Measurements from ENCODE around the gene NCAPG. TPM values are rescaled to one million over a fixed set of nuclear protein-coding genes. Genes with fewer than 3 reads are reported as not detected.

The NCAPG gene
- total and polyA plus RNA-seq, 4 experiments from 2014 or later, result 0.20 to 0.83 (median 0.37) TPM; not detected in 1

DNA sequence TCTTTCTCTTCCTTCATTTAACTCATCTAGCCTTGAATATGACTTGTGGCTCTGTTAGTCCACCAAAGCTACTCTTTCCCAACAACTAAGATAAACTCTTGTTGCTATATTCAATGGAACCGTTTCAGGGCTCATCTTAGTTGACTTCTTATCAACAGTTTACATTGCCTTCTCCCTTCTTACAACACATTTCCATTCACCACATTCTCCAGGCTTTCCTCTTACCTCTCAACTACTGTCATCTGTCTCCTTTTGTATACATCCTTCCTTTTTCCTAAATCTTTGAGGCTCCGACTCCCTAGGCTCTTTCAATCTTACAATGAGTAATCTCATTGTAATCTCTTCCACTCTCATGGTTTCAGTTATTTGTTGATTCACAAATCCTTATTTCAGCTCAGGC, 58.5 kb downstream of the NCAPG start:
- intact Hi-C loops (cut with micrococcal nuclease), result no loop called here
- H3K9me3 Mint-ChIP-seq, result no peaks in the 10 kb centered on the region
- no peaks in the 10 kb centered on the region for H3K27me3 Mint-ChIP-seq
- no peaks in the 10 kb centered on the region for H3K27me3 ChIP-seq (ENCODE audit: insufficient read depth, low read length)
- H3K4me3 ChIP-seq (ENCODE audit: low read length in 2 of 2), result no peak overlapping the region
- H3K4me1 Mint-ChIP-seq, result no peaks in the 10 kb centered on the region
- H3K9me3 ChIP-seq (ENCODE audit: control insufficient read depth in 1 of 2, low read length in 2 of 2), result no peaks in the 10 kb centered on the region
- no peak for DNase-seq
- H3K4me1 ChIP-seq (ENCODE audit: insufficient read depth, low read length), result no peaks in the 10 kb centered on the region
- H3K36me3 ChIP-seq (ENCODE audit: insufficient read depth, low read length), result no peaks in the 10 kb centered on the region
- no peak overlapping the region for H3K27ac ChIP-seq (ENCODE audit: low read depth, low read length)
- no peak overlapping the region for H3K4me3 Mint-ChIP-seq
- H3K36me3 Mint-ChIP-seq, result peaks cover 0 to 1% of the 10 kb centered on the region in 2 donors
- CTCF ChIA-PET (ENCODE audit: partially characterized antibody), result no interaction called here
- H3K27ac Mint-ChIP-seq, result no peak overlapping the region
- POLR2A ChIA-PET (ENCODE audit: partially characterized antibody), result no interaction called here

- Histone ChIP-seq H3K4me1 (ENCODE audit: insufficient read depth, low read length) (no peaks in the 10 kb centered on the region), H3K36me3 (ENCODE audit: insufficient read depth, low read length) (no peaks in the 10 kb centered on the region), H3K27me3 (ENCODE audit: insufficient read depth, low read length) (no peaks in the 10 kb centered on the region), H3K27ac (ENCODE audit: low read depth, low read length) (no peak overlapping the region), H3K4me3 (ENCODE audit: low read length in 2 of 2) (no peak overlapping the region), H3K9me3 (ENCODE audit: control insufficient read depth in 1 of 2, low read length in 2 of 2) (no peaks in the 10 kb centered on the region)
- Mint-ChIP-seq H3K27ac (no peak overlapping the region), H3K4me3 (no peak overlapping the region), H3K36me3 (peaks cover 5 to 12% of the 10 kb centered on the region in 2 donors), H3K4me1 (no peaks in the 10 kb centered on the region), H3K27me3 (no peaks in the 10 kb centered on the region), H3K9me3 (peaks cover 0 to 6% (median under 1%) of the 10 kb centered on the region in 8 donors)
- CTCF ChIA-PET (ENCODE audit: partially characterized antibody), result no interaction called here
- DNase-seq, result no peak
- POLR2A ChIA-PET (ENCODE audit: partially characterized antibody), result no interaction called here
- intact Hi-C loops (cut with micrococcal nuclease), result no loop called here
These were observed 64.8 kb downstream of the NCAPG start for GRCh38 chr4:17875402-17876070.

DNA sequence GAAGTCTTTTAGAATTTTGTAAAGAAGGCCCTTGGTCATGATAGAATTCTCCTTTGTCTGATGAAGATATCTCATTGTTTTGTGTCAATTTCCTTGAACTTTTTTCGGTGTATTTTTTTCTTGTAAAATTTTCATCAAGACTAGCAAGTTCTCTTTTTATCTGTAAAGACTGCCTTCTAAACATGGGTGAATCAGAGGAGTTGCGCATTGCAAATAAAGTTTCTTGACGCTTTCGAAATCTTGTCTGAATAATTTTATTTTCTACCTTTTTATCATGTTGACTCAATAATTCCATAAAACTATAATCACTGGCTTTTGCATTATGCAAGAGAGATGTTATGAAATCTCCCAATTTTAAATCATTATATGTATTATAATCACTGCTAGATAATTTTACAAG, 66.2 kb downstream of the NCAPG start:
- Mint-ChIP-seq H3K36me3 (peaks cover 5 to 12% of the 10 kb centered on the region in 2 donors), H3K9me3 (peaks cover 0 to 6% (median under 1%) of the 10 kb centered on the region in 8 donors), H3K27ac (no peak overlapping the region), H3K27me3 (no peaks in the 10 kb centered on the region), H3K4me1 (no peaks in the 10 kb centered on the region), H3K4me3 (no peak overlapping the region)
- ChIA-PET CTCF (ENCODE audit: partially characterized antibody) (no interaction called here), POLR2A (ENCODE audit: partially characterized antibody) (no interaction called here)
- Histone ChIP-seq H3K36me3 (ENCODE audit: insufficient read depth, low read length) (no peaks in the 10 kb centered on the region), H3K4me3 (ENCODE audit: low read length in 2 of 2) (no peak overlapping the region), H3K27me3 (ENCODE audit: insufficient read depth, low read length) (no peaks in the 10 kb centered on the region), H3K4me1 (ENCODE audit: insufficient read depth, low read length) (no peaks in the 10 kb centered on the region), H3K9me3 (ENCODE audit: control insufficient read depth in 1 of 2, low read length in 2 of 2) (no peaks in the 10 kb centered on the region), H3K27ac (ENCODE audit: low read depth, low read length) (no peak overlapping the region)
- intact Hi-C loops (cut with micrococcal nuclease), result no loop called here
- no peak for DNase-seq

DNA sequence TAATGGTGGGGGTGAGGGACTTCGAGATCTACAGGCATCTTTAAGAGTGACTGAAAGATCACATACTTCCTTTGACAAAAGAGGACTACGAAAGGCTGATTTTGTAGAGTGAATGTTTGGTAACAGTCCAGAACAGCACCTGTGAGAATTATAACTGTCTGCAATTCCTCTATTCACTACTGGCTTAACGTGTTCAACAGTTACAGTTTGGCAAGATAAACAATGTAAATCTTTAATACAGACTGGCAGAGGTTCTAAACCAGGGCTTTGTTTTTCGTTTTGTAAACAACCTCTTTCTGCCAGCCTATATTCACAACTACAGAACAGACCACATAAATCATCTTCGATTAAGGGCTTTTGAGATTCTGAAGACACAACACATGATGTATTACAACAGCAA, 66.9 kb downstream of the NCAPG start:
- Mint-ChIP-seq H3K9me3 (peaks cover 0 to 6% (median under 1%) of the 10 kb centered on the region in 8 donors), H3K27me3 (no peaks in the 10 kb centered on the region), H3K36me3 (peaks cover 5 to 12% of the 10 kb centered on the region in 2 donors), H3K4me1 (no peaks in the 10 kb centered on the region), H3K27ac (no peak overlapping the region), H3K4me3 (no peak overlapping the region)
- Histone ChIP-seq H3K27me3 (ENCODE audit: insufficient read depth, low read length) (no peaks in the 10 kb centered on the region), H3K4me3 (ENCODE audit: low read length in 2 of 2) (no peak overlapping the region), H3K4me1 (ENCODE audit: insufficient read depth, low read length) (no peaks in the 10 kb centered on the region), H3K9me3 (ENCODE audit: control insufficient read depth in 1 of 2, low read length in 2 of 2) (no peaks in the 10 kb centered on the region), H3K27ac (ENCODE audit: low read depth, low read length) (no peak overlapping the region), H3K36me3 (ENCODE audit: insufficient read depth, low read length) (no peaks in the 10 kb centered on the region)
- CTCF ChIA-PET (ENCODE audit: partially characterized antibody), result no interaction called here
- no peak for DNase-seq
- intact Hi-C loops (cut with micrococcal nuclease), result no loop called here
- POLR2A ChIA-PET (ENCODE audit: partially characterized antibody), result no interaction called here

GRCh38 chr4:17884063-17884462, 73.3 kb downstream of the NCAPG start:
- intact Hi-C loops (cut with micrococcal nuclease), result no loop called here
- Histone ChIP-seq H3K27ac (ENCODE audit: low read depth, low read length) (no peak overlapping the region), H3K4me3 (ENCODE audit: low read length in 2 of 2) (no peak overlapping the region), H3K27me3 (ENCODE audit: insufficient read depth, low read length) (no peaks in the 10 kb centered on the region), H3K36me3 (ENCODE audit: insufficient read depth, low read length) (no peaks in the 10 kb centered on the region), H3K4me1 (ENCODE audit: insufficient read depth, low read length) (no peaks in the 10 kb centered on the region), H3K9me3 (ENCODE audit: control insufficient read depth in 1 of 2, low read length in 2 of 2) (no peaks in the 10 kb centered on the region)
- Mint-ChIP-seq H3K27ac (no peak overlapping the region), H3K4me3 (no peak overlapping the region), H3K36me3 (peaks cover 9 to 12% of the 10 kb centered on the region in 2 donors), H3K4me1 (no peaks in the 10 kb centered on the region), H3K27me3 (no peaks in the 10 kb centered on the region), H3K9me3 (no peaks in the 10 kb centered on the region)
- no peak for DNase-seq
- ChIA-PET CTCF (ENCODE audit: partially characterized antibody) (no interaction called here), POLR2A (ENCODE audit: partially characterized antibody) (no interaction called here)

- ChIA-PET POLR2A (ENCODE audit: partially characterized antibody) (no interaction called here), CTCF (ENCODE audit: partially characterized antibody) (no interaction called here)
- Mint-ChIP-seq H3K4me3 (no peak overlapping the region), H3K4me1 (no peaks in the 10 kb centered on the region), H3K27me3 (no peaks in the 10 kb centered on the region), H3K27ac (no peak overlapping the region), H3K9me3 (no peaks in the 10 kb centered on the region), H3K36me3 (peaks cover 9 to 12% of the 10 kb centered on the region in 2 donors)
- H3K36me3 ChIP-seq (ENCODE audit: insufficient read depth, low read length), result no peaks in the 10 kb centered on the region
- intact Hi-C loops (cut with micrococcal nuclease), result no loop called here
- no peak overlapping the region for H3K27ac ChIP-seq (ENCODE audit: low read depth, low read length)
- no peaks in the 10 kb centered on the region for H3K27me3 ChIP-seq (ENCODE audit: insufficient read depth, low read length)
- DNase-seq, result no peak
- no peaks in the 10 kb centered on the region for H3K4me1 ChIP-seq (ENCODE audit: insufficient read depth, low read length)
- no peak overlapping the region for H3K4me3 ChIP-seq (ENCODE audit: low read length in 2 of 2)
- no peaks in the 10 kb centered on the region for H3K9me3 ChIP-seq (ENCODE audit: control insufficient read depth in 1 of 2, low read length in 2 of 2)
These were observed 73.7 kb downstream of the NCAPG start for GRCh38 chr4:17884511-17884910.

DNA sequence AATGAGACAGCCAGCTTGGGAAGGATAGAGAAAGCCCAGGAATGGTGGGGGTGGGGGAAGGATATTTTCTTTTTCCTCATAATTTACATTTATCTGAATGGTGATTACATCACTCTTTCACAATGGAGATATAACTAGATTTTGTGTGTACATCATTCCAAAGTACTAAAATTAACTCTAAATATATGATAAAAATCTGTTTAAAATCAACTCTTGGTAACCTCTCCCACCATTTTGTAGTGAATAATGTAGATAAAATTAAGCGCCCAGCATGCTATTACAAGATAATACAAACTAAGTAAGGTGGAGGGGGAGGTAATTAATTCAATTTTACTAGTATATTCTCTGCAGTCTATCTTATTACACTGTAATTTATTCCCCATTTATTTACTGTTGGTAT, 78.9 kb downstream of the NCAPG start:
- POLR2A ChIA-PET (ENCODE audit: partially characterized antibody), result no interaction called here

GRCh38 chr4:17894421-17894820, 83.6 kb downstream of the NCAPG start:
- POLR2A ChIA-PET (ENCODE audit: partially characterized antibody), result no interaction called here
- no peak for DNase-seq
- Mint-ChIP-seq H3K27me3 (no peaks in the 10 kb centered on the region), H3K9me3 (no peaks in the 10 kb centered on the region), H3K4me3 (no peak overlapping the region), H3K4me1 (no peaks in the 10 kb centered on the region), H3K36me3 (peaks cover 0 to 25% of the 10 kb centered on the region in 2 donors), H3K27ac (no peak overlapping the region)
- Histone ChIP-seq H3K27ac (ENCODE audit: low read depth, low read length) (no peak overlapping the region), H3K4me1 (ENCODE audit: insufficient read depth, low read length) (no peaks in the 10 kb centered on the region), H3K27me3 (ENCODE audit: insufficient read depth, low read length) (no peaks in the 10 kb centered on the region), H3K9me3 (ENCODE audit: control insufficient read depth in 1 of 2, low read length in 2 of 2) (no peaks in the 10 kb centered on the region), H3K36me3 (ENCODE audit: insufficient read depth, low read length) (no peaks in the 10 kb centered on the region), H3K4me3 (ENCODE audit: low read length in 2 of 2) (no peak overlapping the region)
- intact Hi-C loops (cut with micrococcal nuclease), result no loop called here
- CTCF ChIA-PET (ENCODE audit: partially characterized antibody), result no interaction called here

More for the DNA sequence above, 78.9 kb downstream of the NCAPG start:
- Histone ChIP-seq H3K9me3 (ENCODE audit: control insufficient read depth in 1 of 2, low read length in 2 of 2) (no peaks in the 10 kb centered on the region), H3K4me3 (ENCODE audit: low read length in 2 of 2) (no peak overlapping the region), H3K36me3 (ENCODE audit: insufficient read depth, low read length) (no peaks in the 10 kb centered on the region), H3K27me3 (ENCODE audit: insufficient read depth, low read length) (no peaks in the 10 kb centered on the region), H3K4me1 (ENCODE audit: insufficient read depth, low read length) (no peaks in the 10 kb centered on the region), H3K27ac (ENCODE audit: low read depth, low read length) (no peak overlapping the region)
- no peak for DNase-seq
- Mint-ChIP-seq H3K27me3 (no peaks in the 10 kb centered on the region), H3K27ac (no peak overlapping the region), H3K9me3 (no peaks in the 10 kb centered on the region), H3K36me3 (peaks cover 3 to 6% of the 10 kb centered on the region in 2 donors), H3K4me1 (no peaks in the 10 kb centered on the region), H3K4me3 (no peak overlapping the region)
- intact Hi-C loops (cut with micrococcal nuclease), result no loop called here
- CTCF ChIA-PET (ENCODE audit: partially characterized antibody), result no interaction called here
